Caco-2 (cell line): Measurements from ENCODE around the gene RGS7. TPM values are rescaled to one million over a fixed set of nuclear protein-coding genes. Genes with fewer than 3 reads are reported as not detected.
A peak's percentile ranks its signal among the peaks of the same experiment; 100 is the strongest.

ENCODE experiments used
- BruUV-seq: library from RNA; stranded (reverse); fragments of 400-500 nt; replicated peaks from 2 replicates; lab custom pipeline; 2021; lab: Mats Ljungman, UMichigan
- CTCF ChIA-PET: fragments of 300-600 bp; sonication (Branson Sonifier 250); formaldehyde crosslinking; loops from one replicate; lab custom pipeline; 2022; ENCODE audit warnings: antibody characterized with exemption; lab: Charles Lee
- POLR2A ChIA-PET: fragments of 300-600 bp; sonication (Branson Sonifier 250); formaldehyde crosslinking; loops from one replicate; lab custom pipeline; 2022; ENCODE audit warnings: antibody characterized with exemption; lab: Charles Lee
- DNase-seq, 2 experiments: peaks; one replicate each; pipeline versions ENCODE4 v3.0.0 to v3.0.0-alpha.2; 2020 to 2022
- H3K27me3 ChIP-seq: replicated peaks from 2 replicates; pipeline ENCODE4 v1.6.0; 2011; ENCODE audit warnings: low read length; ENCODE audit not compliant: control insufficient read depth, insufficient read depth
- H3K36me3 ChIP-seq: 2 replicates; pipeline ENCODE4 v1.5.1; 2011; ENCODE audit warnings: low read length; ENCODE audit not compliant: control insufficient read depth, insufficient read depth
- H3K4me1 ChIP-seq: fragments of 250-450 bp; sonication (Bioruptor Pico); 2 replicates; pipeline ENCODE4 v1.5.1; 2020; ENCODE audit warnings: mild to moderate bottlenecking
- H3K4me3 ChIP-seq: 2 replicates; pipeline ENCODE4 v1.5.1; 2011; ENCODE audit warnings: low read depth, mild to moderate bottlenecking, control low read depth, low read length
- H3K9me3 ChIP-seq: fragments of 250-450 bp; sonication (Bioruptor Pico); 2 replicates; pipeline ENCODE4 v1.5.1; 2020; ENCODE audit warnings: mild to moderate bottlenecking, moderate library complexity
- H3K27ac Mint-ChIP-seq: one replicate; pipeline ENCODE4 v1.8.0; 2022; ENCODE audit warnings: mixed read lengths; ENCODE audit not compliant: unreplicated experiment
- H3K27me3 Mint-ChIP-seq: one replicate; pipeline ENCODE4 v1.8.0; 2022; ENCODE audit warnings: mixed read lengths; ENCODE audit not compliant: insufficient read depth, unreplicated experiment
- H3K36me3 Mint-ChIP-seq: one replicate; pipeline ENCODE4 v1.8.0; 2022; ENCODE audit warnings: mild to moderate bottlenecking, mixed read lengths; ENCODE audit not compliant: insufficient read depth, unreplicated experiment
- H3K4me1 Mint-ChIP-seq: one replicate; pipeline ENCODE4 v1.8.0; 2022; ENCODE audit warnings: low read depth, mixed read lengths; ENCODE audit not compliant: unreplicated experiment
- H3K4me3 Mint-ChIP-seq: one replicate; pipeline ENCODE4 v1.8.0; 2022; ENCODE audit warnings: mild to moderate bottlenecking, moderate library complexity, mixed read lengths; ENCODE audit not compliant: unreplicated experiment
- H3K9me3 Mint-ChIP-seq: one replicate; pipeline ENCODE4 v1.8.0; 2022; ENCODE audit warnings: mixed read lengths; ENCODE audit not compliant: unreplicated experiment
- CTCF ChIP-seq, 2 experiments: fragments of 200-600 bp in 1 of 2; IDR thresholded peaks; 1 replicate in 1 of 2; 2 replicates in 1 of 2; pipeline versions ENCODE4 v1.5.1 to v1.8.0; 2011 to 2022; ENCODE audit warnings: antibody characterized with exemption in 1 of 2, control low read depth in 1 of 2, inconsistent platforms in 1 of 2, low read depth in 1 of 2, low read length in 1 of 2, mild to moderate bottlenecking in 1 of 2, moderate library complexity in 1 of 2; ENCODE audit not compliant: insufficient read depth in 1 of 2, severe bottlenecking in 1 of 2, unreplicated experiment in 1 of 2
- intact Hi-C: fragments of 100-400 bp; cut with micrococcal nuclease; formaldehyde crosslinking; loops from one replicate; pipeline ENCODE4 v1.10.0; 2022; ENCODE audit not compliant: unreplicated experiment
- total RNA-seq: library from RNA; stranded (reverse); gene quantifications from 2 replicates; pipeline ENCODE4 v1.2.3, GENCODE V29; 2022

Gene RGS7
- total RNA-seq, 1 experiment from 2014 or later: not detected

DNA sequence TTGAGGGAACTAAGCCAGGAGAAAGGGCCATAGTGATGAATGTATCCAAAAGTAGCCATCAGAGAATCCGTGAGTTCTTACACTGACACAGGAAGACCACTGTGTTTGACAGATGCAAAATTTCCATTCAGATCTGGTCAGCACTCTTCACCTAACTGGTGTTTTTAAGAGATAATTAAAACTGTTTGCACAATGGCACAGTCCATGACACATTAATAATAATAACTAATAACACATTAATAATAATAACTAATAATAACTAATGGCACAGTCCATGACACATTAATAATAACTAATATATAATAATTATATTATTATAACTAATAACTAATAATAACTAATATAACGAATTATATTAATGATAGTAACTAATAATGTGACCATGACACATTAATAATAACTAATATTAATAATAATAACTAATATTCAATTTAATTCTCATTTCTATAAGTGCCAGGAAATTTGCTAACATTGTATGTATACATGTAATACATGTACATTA, 195.8 kb downstream of the RGS7 start:
- no peaks in the 10 kb centered on the region for H3K36me3 Mint-ChIP-seq
- Histone ChIP-seq H3K27me3 (no peaks in the 10 kb centered on the region), H3K4me1 (no peaks in the 10 kb centered on the region), H3K4me3 (no peak overlapping the region), H3K36me3 (no peaks in the 10 kb centered on the region), H3K9me3 (no peaks in the 10 kb centered on the region)
- POLR2A ChIA-PET: no interaction called here
- intact Hi-C loops: no loop called here
- no peak for TF ChIP-seq CTCF (IDR thresholded peaks at IDR 0.05; ENCODE audit: insufficient read depth in 1 of 2, low read depth in 1 of 2, low read length in 1 of 2, severe bottlenecking in 1 of 2, unreplicated experiment in 1 of 2)
- no peak overlapping the region for H3K27ac Mint-ChIP-seq
- BruUV-seq: no TSS peak
- DNase-seq: no peak
- H3K4me3 Mint-ChIP-seq: no peak overlapping the region
- no peaks in the 10 kb centered on the region for H3K9me3 Mint-ChIP-seq
- H3K27me3 Mint-ChIP-seq: no peaks in the 10 kb centered on the region
- no peaks in the 10 kb centered on the region for H3K4me1 Mint-ChIP-seq
- CTCF ChIA-PET: no interaction called here

DNA sequence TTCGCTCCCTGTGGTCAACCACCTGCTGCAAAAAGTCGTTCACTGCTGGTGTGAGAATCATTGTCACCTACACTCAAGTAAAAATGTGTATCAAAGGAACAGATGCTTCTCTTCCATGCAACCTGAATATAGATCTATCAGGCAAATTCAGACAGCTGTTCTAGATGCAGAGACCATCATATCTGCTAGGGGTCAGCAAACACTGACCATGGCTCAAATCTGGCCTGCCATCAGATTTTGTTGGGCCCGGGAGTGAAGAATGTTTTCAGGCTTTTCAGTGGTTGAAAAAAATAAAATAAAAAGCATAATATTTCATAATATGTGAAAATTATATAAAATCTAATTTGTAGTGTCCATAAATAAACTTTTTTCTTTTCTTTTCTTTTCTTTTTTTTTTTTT, 199.6 kb downstream of the RGS7 start:
- TF ChIP-seq CTCF (IDR thresholded peaks at IDR 0.05; ENCODE audit: insufficient read depth in 1 of 2, low read depth in 1 of 2, low read length in 1 of 2, severe bottlenecking in 1 of 2, unreplicated experiment in 1 of 2): peak in 1 of 2 experiments; percentile 40
- CTCF ChIA-PET: interaction anchor here (0.6 kb wide), 1 partner anchor 198 kb away, joined by 3 read pairs; no protein-coding TSS in a partner anchor

GRCh38 chr1:241156231-241156965, 200.6 kb downstream of the RGS7 start:
- Histone ChIP-seq H3K36me3 (no peaks in the 10 kb centered on the region), H3K27me3 (no peaks in the 10 kb centered on the region), H3K4me1 (no peaks in the 10 kb centered on the region), H3K4me3 (no peak overlapping the region), H3K9me3 (no peaks in the 10 kb centered on the region)
- no TSS peak for BruUV-seq
- H3K27me3 Mint-ChIP-seq: no peaks in the 10 kb centered on the region
- no peaks in the 10 kb centered on the region for H3K9me3 Mint-ChIP-seq
- CTCF ChIA-PET: no interaction called here
- no peak for TF ChIP-seq CTCF (IDR thresholded peaks at IDR 0.05; ENCODE audit: insufficient read depth in 1 of 2, low read depth in 1 of 2, low read length in 1 of 2, severe bottlenecking in 1 of 2, unreplicated experiment in 1 of 2)
- intact Hi-C loops: loop anchor here (2.0 to 10.0 kb wide), 3 partner anchors 72 to 328 kb away; no protein-coding TSS in a partner anchor
- no peak overlapping the region for H3K27ac Mint-ChIP-seq
- no peak overlapping the region for H3K4me3 Mint-ChIP-seq
- POLR2A ChIA-PET: no interaction called here
- peak in 1 of 2 experiments; percentile 5 for DNase-seq
- no peaks in the 10 kb centered on the region for H3K36me3 Mint-ChIP-seq
- H3K4me1 Mint-ChIP-seq: peaks cover 7% of the 10 kb centered on the region

More for the DNA sequence above, 199.6 kb downstream of the RGS7 start:
- Mint-ChIP-seq H3K27ac (no peak overlapping the region), H3K4me3 (no peak overlapping the region), H3K36me3 (no peaks in the 10 kb centered on the region), H3K4me1 (peaks cover 7% of the 10 kb centered on the region), H3K27me3 (no peaks in the 10 kb centered on the region), H3K9me3 (no peaks in the 10 kb centered on the region)
- no peak overlapping the region for H3K4me3 ChIP-seq
- intact Hi-C loops: loop anchor here (1.0 to 10.0 kb wide), 5 partner anchors 71 to 342 kb away; no protein-coding TSS in a partner anchor
- DNase-seq: peak in 1 of 2 experiments; percentile 21
- POLR2A ChIA-PET: no interaction called here
- no peaks in the 10 kb centered on the region for H3K4me1 ChIP-seq
- H3K36me3 ChIP-seq: no peaks in the 10 kb centered on the region
- no peaks in the 10 kb centered on the region for H3K9me3 ChIP-seq
- H3K27me3 ChIP-seq: no peaks in the 10 kb centered on the region
- no TSS peak for BruUV-seq
